ENCODE results near the gene CBX8. TPM values are rescaled to one million over a fixed set of nuclear protein-coding genes. Genes with fewer than 3 reads are reported as not detected.

The CBX8 gene
- total and polyA plus RNA-seq, 7 donors: 0.28 to 5.6 (median 1.8) TPM

GRCh38 chr17:79778504-79779083, 18.3 kb downstream of the CBX8 start:
- peak; percentile 66 for DNase-seq
- H3K27ac ChIP-seq: peak overlapping the region in 1 of 4 donors; percentile 31
- peaks cover 34 to 90% (median 83%) of the 10 kb centered on the region in 3 donors for H3K27me3 ChIP-seq
- intact Hi-C loops (cut with DNase I): loop anchor here (2.0 to 5.0 kb wide), 2 partner anchors 14 to 59 kb away; partner anchors contain the start of gene CBX4
- peak overlapping the region; percentile 21 to 62 (median 54) for H3K4me3 ChIP-seq
- no peaks in the 10 kb centered on the region for H3K9me3 ChIP-seq
- H3K36me3 ChIP-seq: no peaks in the 10 kb centered on the region
- H3K4me1 ChIP-seq: peaks cover 0 to 25% (median 18%) of the 10 kb centered on the region in 4 donors
- TF ChIP-seq, protein P1, sequence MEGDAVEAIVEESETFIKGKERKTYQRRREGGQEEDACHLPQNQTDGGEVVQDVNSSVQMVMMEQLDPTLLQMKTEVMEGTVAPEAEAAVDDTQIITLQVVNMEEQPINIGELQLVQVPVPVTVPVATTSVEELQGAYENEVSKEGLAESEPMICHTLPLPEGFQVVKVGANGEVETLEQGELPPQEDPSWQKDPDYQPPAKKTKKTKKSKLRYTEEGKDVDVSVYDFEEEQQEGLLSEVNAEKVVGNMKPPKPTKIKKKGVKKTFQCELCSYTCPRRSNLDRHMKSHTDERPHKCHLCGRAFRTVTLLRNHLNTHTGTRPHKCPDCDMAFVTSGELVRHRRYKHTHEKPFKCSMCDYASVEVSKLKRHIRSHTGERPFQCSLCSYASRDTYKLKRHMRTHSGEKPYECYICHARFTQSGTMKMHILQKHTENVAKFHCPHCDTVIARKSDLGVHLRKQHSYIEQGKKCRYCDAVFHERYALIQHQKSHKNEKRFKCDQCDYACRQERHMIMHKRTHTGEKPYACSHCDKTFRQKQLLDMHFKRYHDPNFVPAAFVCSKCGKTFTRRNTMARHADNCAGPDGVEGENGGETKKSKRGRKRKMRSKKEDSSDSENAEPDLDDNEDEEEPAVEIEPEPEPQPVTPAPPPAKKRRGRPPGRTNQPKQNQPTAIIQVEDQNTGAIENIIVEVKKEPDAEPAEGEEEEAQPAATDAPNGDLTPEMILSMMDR (IDR thresholded peaks at IDR 0.05): no peak
- no peak for TF ChIP-seq POLR2AphosphoS5 (IDR thresholded peaks at IDR 0.05)
- no peak for TF ChIP-seq EP300 (IDR thresholded peaks at IDR 0.05)
- TF ChIP-seq POLR2A (IDR thresholded peaks at IDR 0.05): no peak
- 1% methylated on average over 49 of the region's 49 CpGs for WGBS, 2 donors

- H3K27ac ChIP-seq: peak within 1 kb of the TSS; percentile 14 to 54 (median 34)
- TF ChIP-seq POLR2A (IDR thresholded peaks at IDR 0.05) (no peak), EP300 (IDR thresholded peaks at IDR 0.05) (no peak), POLR2AphosphoS5 (IDR thresholded peaks at IDR 0.05) (no peak)
- TF ChIP-seq, protein P1 (IDR thresholded peaks at IDR 0.05): no peak
- peaks cover 0 to 25% (median 18%) of the 10 kb centered on the region in 4 donors for H3K4me1 ChIP-seq
- H3K27me3 ChIP-seq: peaks cover 34 to 94% (median 85%) of the 10 kb centered on the region in 3 donors
- H3K36me3 ChIP-seq: no peaks in the 10 kb centered on the region
- intact Hi-C loops (cut with DNase I): loop anchor here (2.0 to 5.0 kb wide), 2 partner anchors 15 to 59 kb away; partner anchors contain the start of gene CBX4
- WGBS, 2 donors: 1% methylated on average over 96 of the region's 96 CpGs
- no peaks in the 10 kb centered on the region for H3K9me3 ChIP-seq
- DNase-seq: peak; percentile 86
- peak within 1 kb of the TSS; percentile 36 to 62 (median 54) for H3K4me3 ChIP-seq
Measured at GRCh38 chr17:79777894-79778503, 18.9 kb downstream of the CBX8 start, which contains the start of gene CBX2. Gene CBX2 (plus strand): TSS chr17:79778148. CDS start chr17:79778236, 88 bp downstream.

GRCh38 chr17:79777120-79777893, 19.6 kb downstream of the CBX8 start:
- Histone ChIP-seq H3K9me3 (no peaks in the 10 kb centered on the region), H3K27ac (peak overlapping the region; percentile 14 to 54 (median 34)), H3K36me3 (no peaks in the 10 kb centered on the region), H3K27me3 (peaks cover 34 to 95% (median 82%) of the 10 kb centered on the region in 3 donors), H3K4me1 (peaks cover 0 to 25% (median 18%) of the 10 kb centered on the region in 4 donors), H3K4me3 (peak overlapping the region; percentile 36 to 62 (median 52))
- WGBS, 2 donors: 2 to 4% methylated on average over 51 of the region's 51 CpGs
- TF ChIP-seq EP300 (IDR thresholded peaks at IDR 0.05): no peak
- TF ChIP-seq POLR2AphosphoS5 (IDR thresholded peaks at IDR 0.05): peak in 1 of 4 donors; percentile 38
- DNase-seq: peak; percentile 80
- intact Hi-C loops (cut with DNase I): loop anchor here (5.0 kb wide), 1 partner anchor 60 kb away; the partner anchor contains the start of gene CBX4

GRCh38 chr17:79776376-79777119, 20.3 kb downstream of the CBX8 start:
- DNase-seq: no peak
- Histone ChIP-seq H3K4me1 (peaks cover 0 to 25% (median 18%) of the 10 kb centered on the region in 4 donors), H3K27ac (peak overlapping the region in 2 of 4 donors; percentile 14 to 28), H3K36me3 (no peaks in the 10 kb centered on the region), H3K27me3 (peaks cover 30 to 91% (median 75%) of the 10 kb centered on the region in 3 donors), H3K4me3 (peak overlapping the region in 1 of 4 donors; percentile 62), H3K9me3 (no peaks in the 10 kb centered on the region)
- TF ChIP-seq EP300 (IDR thresholded peaks at IDR 0.05) (no peak), POLR2A (IDR thresholded peaks at IDR 0.05) (no peak), POLR2AphosphoS5 (IDR thresholded peaks at IDR 0.05) (peak; percentile 4 to 66 (median 52))
- TF ChIP-seq, protein P1 (IDR thresholded peaks at IDR 0.05): no peak
- WGBS, 2 donors: 11 to 45% methylated on average over 11 of the region's 11 CpGs
- intact Hi-C loops (cut with DNase I): loop anchor here (5.0 kb wide), 1 partner anchor 61 kb away; the partner anchor contains the start of gene CBX4

Data from sigmoid colon (tissue), 7 donors.